HG03135 (cell line): Measurements from ENCODE around the gene LGR5.

ENCODE experiments used
- ATAC-seq: cut with Tn5 transposase; IDR thresholded peaks from one replicate; pipeline ENCODE4 v1.9.1; 2021; ENCODE audit warnings: mild to moderate bottlenecking, moderate library complexity; ENCODE audit not compliant: unreplicated experiment

Gene LGR5

GRCh38 chr12:71439613-71440344, at the start of gene LGR5:
Gene LGR5, plus strand, starts transcription at chr12:71439798. Its CDS starts 283 bp downstream, at chr12:71440081.
- ATAC-seq: no peak

- ATAC-seq: peak; percentile 95
Measured at GRCh38 chr12:71392521-71393145, 47.0 kb upstream of the LGR5 start.

GRCh38 chr12:71393625-71394024, 46.0 kb upstream of the LGR5 start:
- no peak for ATAC-seq

GRCh38 chr12:71397433-71397954, 42.1 kb upstream of the LGR5 start:
- no peak for ATAC-seq

GRCh38 chr12:71399197-71399596, 40.4 kb upstream of the LGR5 start:
- ATAC-seq: no peak

GRCh38 chr12:71400481-71400880, 39.1 kb upstream of the LGR5 start:
- ATAC-seq: no peak

- ATAC-seq: no peak
Measured at GRCh38 chr12:71405884-71406283, 33.7 kb upstream of the LGR5 start.

- no peak for ATAC-seq
Measured at GRCh38 chr12:71407732-71408131, 31.9 kb upstream of the LGR5 start.

- ATAC-seq: no peak
Measured at GRCh38 chr12:71410844-71411243, 28.8 kb upstream of the LGR5 start.

- no peak for ATAC-seq
Measured at GRCh38 chr12:71411635-71412034, 28.0 kb upstream of the LGR5 start.

- peak; percentile 78 for ATAC-seq
Measured at GRCh38 chr12:71415336-71416231, 24.0 kb upstream of the LGR5 start.

GRCh38 chr12:71417181-71417580, 22.4 kb upstream of the LGR5 start:
- ATAC-seq: no peak

- ATAC-seq: no peak
Measured at GRCh38 chr12:71420775-71421406, 18.7 kb upstream of the LGR5 start.

- ATAC-seq: no peak
Measured at GRCh38 chr12:71425568-71426299, 13.9 kb upstream of the LGR5 start.

GRCh38 chr12:71426300-71427047, 13.1 kb upstream of the LGR5 start:
- ATAC-seq: no peak

GRCh38 chr12:71430756-71431155, 8.8 kb upstream of the LGR5 start:
- ATAC-seq: no peak

GRCh38 chr12:71431991-71432390, 7.6 kb upstream of the LGR5 start:
- no peak for ATAC-seq

GRCh38 chr12:71432936-71433335, 6.7 kb upstream of the LGR5 start:
- ATAC-seq: no peak

- no peak for ATAC-seq
Measured at GRCh38 chr12:71436696-71437095, 2.9 kb upstream of the LGR5 start.
